ENCODE data around the gene LRP6. TPM values are rescaled to one million over a fixed set of nuclear protein-coding genes. Genes with fewer than 3 reads are reported as not detected.

The LRP6 gene
- total RNA-seq, 4 donors from 2014 or later = 11.7 to 102 (median 58.9) TPM

DNA sequence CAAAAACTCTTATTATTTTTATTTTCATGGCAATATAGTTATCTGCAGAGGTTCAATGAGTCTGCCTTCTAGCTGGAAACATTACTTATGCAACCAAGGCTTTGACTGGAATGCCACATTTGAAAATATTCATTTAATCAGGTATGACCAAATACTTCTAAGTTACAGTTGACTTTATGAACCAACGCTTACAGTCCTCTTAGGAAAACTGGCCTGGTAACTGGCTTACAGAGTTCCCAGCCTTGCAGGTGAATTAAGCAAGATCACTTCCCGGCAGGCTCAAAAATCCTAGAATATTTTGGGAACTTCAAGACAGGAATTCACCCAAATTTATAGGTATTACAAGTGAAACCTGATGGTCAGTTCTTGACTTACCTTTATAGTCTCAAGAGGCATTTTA lies 12.3 kb downstream of the LRP6 start:
- Histone ChIP-seq H3K4me3 (no peak overlapping the region), H3K27me3 (no peaks in the 10 kb centered on the region), H3K9me3 (no peaks in the 10 kb centered on the region), H3K36me3 (no peaks in the 10 kb centered on the region), H3K4me1 (peaks cover 0 to 4% (median 0%) of the 10 kb centered on the region in 4 donors), H3K27ac (no peak overlapping the region)
- intact Hi-C loops (cut with DNase I; ENCODE audit: low total_unique reads) (no loop called here), in situ Hi-C loops (cut with MboI; ENCODE audit: low pct_ligation_motif_present in 1 of 4, low pct_unique_long_range_greater_than_20kb in 1 of 4, low sequenced_read_pairs in 3 of 4) (no loop called here)
- TF ChIP-seq POLR2AphosphoS5 (IDR thresholded peaks at IDR 0.05) (no peak), CTCF (IDR thresholded peaks at IDR 0.05) (no peak)
- DNase-seq = no peak
- 91 to 93% methylated on average over 2 of the region's 2 CpGs for WGBS, 2 donors (ENCODE audit: low coverage in 1 of 2)

DNA sequence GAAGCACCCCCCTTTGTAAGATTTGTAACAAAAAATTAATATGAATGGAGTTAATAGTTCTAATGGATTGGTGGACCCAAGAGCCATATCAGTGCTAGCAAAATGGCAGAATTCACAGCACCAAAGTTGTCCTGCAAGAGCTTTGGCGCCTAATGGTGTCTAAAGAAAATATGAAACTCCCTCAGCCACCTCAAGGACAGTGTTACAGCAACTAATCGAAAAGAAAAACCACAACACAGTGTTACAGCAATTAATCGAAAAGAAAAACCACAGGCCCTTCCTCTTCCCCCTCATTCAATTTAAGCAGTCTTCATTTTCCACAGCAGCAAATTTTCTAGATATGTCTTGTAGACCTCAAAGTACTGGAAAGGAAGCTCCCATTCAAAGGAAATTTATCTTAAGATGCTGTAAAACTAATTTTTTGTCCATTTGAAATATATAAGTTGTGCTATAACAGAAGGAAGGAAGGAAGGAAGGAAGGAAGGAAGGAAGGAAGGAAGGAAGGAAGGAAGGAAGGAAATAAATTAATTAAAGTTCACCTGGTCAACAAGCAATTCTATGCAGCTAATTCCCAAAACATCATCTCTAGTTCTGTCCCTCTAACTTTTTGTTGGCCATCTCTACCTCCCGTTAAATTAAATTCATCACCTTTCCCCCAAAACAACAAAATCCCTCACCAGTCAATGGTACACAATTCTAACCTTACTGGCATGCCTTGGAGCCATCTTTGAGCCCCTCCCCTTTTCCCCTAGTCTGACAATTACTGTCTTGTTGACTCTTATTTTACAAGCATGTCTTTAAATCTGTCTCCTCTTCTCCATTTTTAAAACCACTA lies 17.4 kb downstream of the LRP6 start:
- Histone ChIP-seq H3K4me3 (no peak overlapping the region), H3K27ac (no peak overlapping the region), H3K4me1 (peaks cover 0 to 2% (median 0%) of the 10 kb centered on the region in 4 donors), H3K36me3 (no peaks in the 10 kb centered on the region), H3K9me3 (no peaks in the 10 kb centered on the region), H3K27me3 (no peaks in the 10 kb centered on the region)
- TF ChIP-seq POLR2AphosphoS5 (IDR thresholded peaks at IDR 0.05) (no peak), EP300 (IDR thresholded peaks at IDR 0.05; ENCODE audit: low read depth) (no peak), POLR2A (IDR thresholded peaks at IDR 0.05) (no peak), CTCF (IDR thresholded peaks at IDR 0.05) (no peak)
- in situ Hi-C loops (cut with MboI; ENCODE audit: low pct_ligation_motif_present in 1 of 4, low pct_unique_long_range_greater_than_20kb in 1 of 4, low sequenced_read_pairs in 3 of 4) (no loop called here), intact Hi-C loops (cut with DNase I; ENCODE audit: low total_unique reads) (no loop called here)
- 65 to 81% methylated on average over 3 to 4 of the region's 4 CpGs for WGBS, 2 donors (ENCODE audit: low coverage in 1 of 2)
- DNase-seq = no peak

DNA sequence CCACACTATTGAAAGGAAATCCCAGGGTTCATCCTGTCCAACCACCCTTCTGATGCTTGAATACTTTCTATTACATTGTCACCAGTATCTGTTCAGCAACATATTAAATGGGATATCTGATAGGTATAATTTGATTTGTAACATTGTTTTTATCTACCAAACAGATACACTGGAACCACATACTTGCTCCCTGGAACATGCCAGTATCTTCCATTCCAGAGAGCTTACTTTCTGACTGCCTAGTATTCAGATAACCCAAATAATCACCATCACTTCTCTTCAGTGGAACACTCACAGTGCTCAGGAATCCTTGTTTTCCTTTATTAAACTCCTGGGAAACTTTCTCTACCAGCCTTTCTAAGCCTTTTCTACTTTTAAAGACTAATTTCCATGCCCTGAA lies 19.3 kb downstream of the LRP6 start:
- Histone ChIP-seq H3K4me3 (no peak overlapping the region), H3K4me1 (no peaks in the 10 kb centered on the region), H3K27ac (no peak overlapping the region), H3K36me3 (no peaks in the 10 kb centered on the region), H3K9me3 (no peaks in the 10 kb centered on the region), H3K27me3 (no peaks in the 10 kb centered on the region)
- in situ Hi-C loops (cut with MboI; ENCODE audit: low pct_ligation_motif_present in 1 of 4, low pct_unique_long_range_greater_than_20kb in 1 of 4, low sequenced_read_pairs in 3 of 4) (no loop called here), intact Hi-C loops (cut with DNase I; ENCODE audit: low total_unique reads) (no loop called here)
- TF ChIP-seq EP300 (IDR thresholded peaks at IDR 0.05; ENCODE audit: low read depth) (no peak), CTCF (IDR thresholded peaks at IDR 0.05) (no peak), POLR2AphosphoS5 (IDR thresholded peaks at IDR 0.05) (no peak), POLR2A (IDR thresholded peaks at IDR 0.05) (no peak)
- DNase-seq = no peak

DNA sequence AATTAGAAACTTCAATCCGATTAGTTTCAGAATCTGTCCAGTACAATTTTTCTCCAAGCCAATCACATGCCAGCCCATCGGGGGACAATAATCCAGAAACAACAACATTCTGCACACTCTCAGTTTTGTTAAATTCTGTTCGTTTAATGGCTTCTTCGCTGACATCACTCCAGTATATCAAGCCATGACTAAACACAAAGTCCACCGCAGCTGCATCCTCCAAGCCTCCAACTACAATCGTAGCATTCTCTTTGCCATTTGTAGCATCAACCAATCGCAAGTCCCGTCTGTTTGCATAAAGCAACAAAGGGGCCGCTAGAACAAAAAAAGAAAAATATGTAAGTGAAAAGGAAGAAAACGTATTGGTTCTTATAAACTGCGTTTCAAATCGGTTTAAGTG lies 22.5 kb downstream of the LRP6 start:
- TF ChIP-seq POLR2A (IDR thresholded peaks at IDR 0.05) = no peak
- TF ChIP-seq CTCF (IDR thresholded peaks at IDR 0.05) = no peak
- no peak for TF ChIP-seq EP300 (IDR thresholded peaks at IDR 0.05; ENCODE audit: low read depth)
- TF ChIP-seq POLR2AphosphoS5 (IDR thresholded peaks at IDR 0.05) = no peak
- intact Hi-C loops (cut with DNase I; ENCODE audit: low total_unique reads) = no loop called here
- in situ Hi-C loops (cut with MboI; ENCODE audit: low pct_ligation_motif_present in 1 of 4, low pct_unique_long_range_greater_than_20kb in 1 of 4, low sequenced_read_pairs in 3 of 4) = no loop called here
- 88 to 93% methylated on average over 11 to 12 of the region's 12 CpGs for WGBS, 2 donors (ENCODE audit: low coverage in 1 of 2)
- H3K4me3 ChIP-seq = no peak overlapping the region
- H3K9me3 ChIP-seq = no peaks in the 10 kb centered on the region
- no peaks in the 10 kb centered on the region for H3K27me3 ChIP-seq
- peaks cover 0 to 4% (median 0%) of the 10 kb centered on the region in 4 donors for H3K4me1 ChIP-seq
- no peaks in the 10 kb centered on the region for H3K36me3 ChIP-seq
- no peak overlapping the region for H3K27ac ChIP-seq
- no peak for DNase-seq

Data from transverse colon (tissue), 4 donors.